Left kidney (tissue), 2 donors: ENCODE measurements around the gene UQCRC2. TPM values are rescaled to one million over a fixed set of nuclear protein-coding genes. Genes with fewer than 3 reads are reported as not detected.
"Not testable (repeated sequence)": the region's sequence is repeated elsewhere in the genome, so short reads cannot be mapped to it uniquely, and the experiment has no call there.

Source experiments
- DNase-seq: peaks from one replicate; pipeline ENCODE4 v3.0.0-alpha.2; 2013
- polyA plus RNA-seq: library from polyadenylated mRNA; unstranded; fragments of 120-200 nt; gene quantifications from one replicate; pipeline ENCODE4 v1.2.1, GENCODE V29; 2013; ENCODE audit not compliant: insufficient read length

UQCRC2 gene
- polyA plus RNA-seq, 1 donor = 359 TPM

- DNase-seq = no peak
Measured at GRCh38 chr16:21971856-21972255, 18.7 kb downstream of the UQCRC2 start.

GRCh38 chr16:21973945-21974344, 20.8 kb downstream of the UQCRC2 start:
- DNase-seq = no peak

GRCh38 chr16:21980032-21980431, 26.9 kb downstream of the UQCRC2 start:
- no peak for DNase-seq

- no peak for DNase-seq
Measured at GRCh38 chr16:21982108-21982507, 28.9 kb downstream of the UQCRC2 start.

GRCh38 chr16:21984062-21984461, 30.9 kb downstream of the UQCRC2 start:
- DNase-seq = no peak

GRCh38 chr16:21985524-21985923, 32.4 kb downstream of the UQCRC2 start:
- no peak for DNase-seq

GRCh38 chr16:21986692-21987246, 33.6 kb downstream of the UQCRC2 start:
- no peak for DNase-seq

- DNase-seq = no peak
Measured at GRCh38 chr16:21987498-21987897, 34.3 kb downstream of the UQCRC2 start.

GRCh38 chr16:21989133-21989532, 36.0 kb downstream of the UQCRC2 start:
- DNase-seq = no peak

- DNase-seq = no peak
Measured at GRCh38 chr16:21989751-21990150, 36.6 kb downstream of the UQCRC2 start.

GRCh38 chr16:21990381-21990944, 37.3 kb downstream of the UQCRC2 start:
- DNase-seq = no peak

- DNase-seq = no peak
Measured at GRCh38 chr16:21991621-21992020, 38.5 kb downstream of the UQCRC2 start.

GRCh38 chr16:21994856-21995465, 41.8 kb downstream of the UQCRC2 start:
- DNase-seq = no peak

- DNase-seq = no peak
Measured at GRCh38 chr16:21996923-21997696, 43.9 kb downstream of the UQCRC2 start.

- no peak for DNase-seq
Measured at GRCh38 chr16:21997697-21998480, 44.7 kb downstream of the UQCRC2 start.

GRCh38 chr16:22001591-22001990, 48.4 kb downstream of the UQCRC2 start:
- no peak for DNase-seq

- DNase-seq = not testable (repeated sequence)
Measured at GRCh38 chr16:22002047-22002446, 48.9 kb downstream of the UQCRC2 start.

- no peak for DNase-seq
Measured at GRCh38 chr16:22003195-22003594, 50.0 kb downstream of the UQCRC2 start.

- DNase-seq = no peak
Measured at GRCh38 chr16:22004341-22004740, 51.2 kb downstream of the UQCRC2 start.

- DNase-seq = no peak
Measured at GRCh38 chr16:22005746-22006145, 52.6 kb downstream of the UQCRC2 start.

- DNase-seq = no peak
Measured at GRCh38 chr16:22006636-22007035, 53.5 kb downstream of the UQCRC2 start.

GRCh38 chr16:22007159-22007508, 54.0 kb downstream of the UQCRC2 start:
- DNase-seq = no peak
